ENCODE measurements around the gene NOP9.
"Not testable (repeated sequence)": the region's sequence is repeated elsewhere in the genome, so short reads cannot be mapped to it uniquely, and the experiment has no call there.

Gene NOP9

GRCh38 chr14:24353559-24354481, 54.2 kb downstream of the NOP9 start:
- no peak for DNase-seq (ENCODE audit: low spot score)

- not testable (repeated sequence) for DNase-seq (ENCODE audit: low spot score)
Observed at GRCh38 chr14:24354482-24354825, 54.8 kb downstream of the NOP9 start.

- DNase-seq (ENCODE audit: low spot score) = no peak
Observed at GRCh38 chr14:24355009-24355408, 55.4 kb downstream of the NOP9 start.

GRCh38 chr14:24356208-24356607, 56.6 kb downstream of the NOP9 start:
- DNase-seq (ENCODE audit: low spot score) = no peak
